Lung (tissue), 12 donors: ENCODE data around the gene ARL14. TPM values are rescaled to one million over a fixed set of nuclear protein-coding genes. Genes with fewer than 3 reads are reported as not detected.

Source experiments
- ATAC-seq: fragments of 200-7000 bp; cut with Tn5 transposase; one replicate; pipeline ENCODE4 v1.9.1; 2020; ENCODE audit warnings: moderate number of reproducible peaks; ENCODE audit not compliant: insufficient read depth, low FRiP score
- DNase-seq, 3 donors: peaks; one replicate each; pipeline ENCODE4 v3.0.0-alpha.2; 2013 to 2017
- H3K27ac ChIP-seq, 2 donors: one replicate each; pipeline ENCODE4 v1.5.1; 2013; ENCODE audit warnings: mild to moderate bottlenecking in 2 of 2, moderate library complexity in 2 of 2, control low read depth in 1 of 2, inconsistent platforms in 1 of 2, low read depth in 1 of 2, low read length in 1 of 2
- H3K27me3 ChIP-seq, 3 donors: one replicate each; pipeline ENCODE4 v1.5.1; 2013; ENCODE audit warnings: low read length in 2 of 3; ENCODE audit not compliant: control insufficient read depth in 3 of 3, insufficient read depth in 3 of 3
- H3K36me3 ChIP-seq, 4 donors: one replicate each; pipeline ENCODE4 v1.5.1; 2013; ENCODE audit warnings: low read length in 4 of 4, mild to moderate bottlenecking in 1 of 4, moderate library complexity in 1 of 4; ENCODE audit not compliant: control insufficient read depth in 4 of 4, insufficient read depth in 4 of 4
- H3K4me1 ChIP-seq, 5 donors: one replicate each; pipeline ENCODE4 v1.5.1; 2013; ENCODE audit warnings: low read length in 5 of 5, mild to moderate bottlenecking in 2 of 5, moderate library complexity in 1 of 5; ENCODE audit not compliant: control insufficient read depth in 5 of 5, insufficient read depth in 5 of 5
- H3K4me3 ChIP-seq: one replicate; pipeline ENCODE4 v1.5.1; 2013; ENCODE audit warnings: mild to moderate bottlenecking, control low read depth, moderate library complexity
- H3K9ac ChIP-seq, 2 donors: one replicate each; pipeline ENCODE4 v1.5.1; 2013; ENCODE audit warnings: low read length in 2 of 2, control low read depth in 1 of 2; ENCODE audit not compliant: insufficient read depth in 1 of 2
- H3K9me3 ChIP-seq, 4 donors: one replicate each; pipeline ENCODE4 v1.5.1; 2013; ENCODE audit warnings: low read length in 3 of 4, mild to moderate bottlenecking in 1 of 4, moderate library complexity in 1 of 4; ENCODE audit not compliant: control insufficient read depth in 4 of 4, insufficient read depth in 3 of 4
- CTCF ChIP-seq: IDR thresholded peaks from 2 replicates; pipeline ENCODE4 v1.5.1; 2012; ENCODE audit warnings: mild to moderate bottlenecking; ENCODE audit errors: control extremely low read depth, extremely low read depth
- WGBS, 2 donors: extraction: QIAGEN DNeasy Blood & Tissue Kit; methylation state at CpG; one replicate each; pipeline ENCODE4 v1.1.7; 2013; 5-methylcytosine and 5-hydroxymethylcytosine counted together
- polyA plus RNA-seq, 2 donors: library from polyadenylated mRNA; stranded (reverse); fragments of 200-250 nt; gene quantifications; one replicate each; pipeline ENCODE4 v1.2.1, GENCODE V29; 2013
- total RNA-seq, 2 donors: library from RNA; depleted of rRNA in 1 of 2; stranded (reverse); fragments of >200 nt in 1 of 2; gene quantifications; one replicate each; pipeline ENCODE4 v1.2.1, GENCODE V29; 2014 to 2021
- donor health status: control.
- donor health status: control.
- donor health status: Bipolar disorder and iron deficiency.
- donor health status: healthy.
- donor health status: DM: yes; HTN: yes; CAD: no.

Gene ARL14
- total and polyA plus RNA-seq, 4 donors = 0.09 to 0.24 TPM; not detected in 2

- WGBS, 2 donors = 84 to 87% methylated on average over 3 of the region's 3 CpGs
- H3K36me3 ChIP-seq = no peaks in the 10 kb centered on the region
- no peaks in the 10 kb centered on the region for H3K9me3 ChIP-seq
- H3K4me3 ChIP-seq = no peak overlapping the region
- H3K9ac ChIP-seq = no peak overlapping the region
- H3K4me1 ChIP-seq = no peaks in the 10 kb centered on the region
- ATAC-seq = no peak
- H3K27me3 ChIP-seq = no peaks in the 10 kb centered on the region
- no peak for TF ChIP-seq CTCF
- DNase-seq = no peak
- no peak overlapping the region for H3K27ac ChIP-seq
Observed at GRCh38 chr3:160643994-160644393, 33.0 kb upstream of the ARL14 start.

- WGBS, 2 donors = 84 to 85% methylated on average over 2 of the region's 2 CpGs
- ATAC-seq = no peak
- TF ChIP-seq CTCF = no peak
Observed at GRCh38 chr3:160644491-160644890, 32.5 kb upstream of the ARL14 start.

GRCh38 chr3:160648701-160649100, 28.3 kb upstream of the ARL14 start:
- no peaks in the 10 kb centered on the region for H3K9me3 ChIP-seq
- H3K36me3 ChIP-seq = no peaks in the 10 kb centered on the region
- no peak overlapping the region for H3K27ac ChIP-seq
- no peak for DNase-seq
- H3K27me3 ChIP-seq = no peaks in the 10 kb centered on the region
- H3K4me1 ChIP-seq = no peaks in the 10 kb centered on the region
- ATAC-seq = no peak
- H3K9ac ChIP-seq = no peak overlapping the region
- no peak for TF ChIP-seq CTCF
- H3K4me3 ChIP-seq = no peak overlapping the region

More at GRCh38 chr3:160644491-160644890, 32.5 kb upstream of the ARL14 start:
- no peak for DNase-seq
- no peaks in the 10 kb centered on the region for H3K4me1 ChIP-seq
- no peaks in the 10 kb centered on the region for H3K9me3 ChIP-seq
- H3K27me3 ChIP-seq = no peaks in the 10 kb centered on the region
- H3K36me3 ChIP-seq = no peaks in the 10 kb centered on the region
- H3K27ac ChIP-seq = no peak overlapping the region
- H3K9ac ChIP-seq = no peak overlapping the region
- no peak overlapping the region for H3K4me3 ChIP-seq

- Histone ChIP-seq H3K4me3 (no peak overlapping the region), H3K27ac (no peak overlapping the region), H3K27me3 (no peaks in the 10 kb centered on the region), H3K9ac (no peak overlapping the region), H3K9me3 (no peaks in the 10 kb centered on the region), H3K4me1 (no peaks in the 10 kb centered on the region), H3K36me3 (no peaks in the 10 kb centered on the region)
- no peak for DNase-seq
- 90 to 97% methylated on average over 3 of the region's 3 CpGs for WGBS, 2 donors
- no peak for TF ChIP-seq CTCF
- no peak for ATAC-seq
Observed at GRCh38 chr3:160649596-160649995, 27.4 kb upstream of the ARL14 start.
